RWPE2 (cell line): ENCODE data around the gene NNT.

ENCODE experiments used
- ATAC-seq: fragments of 200-7000 bp; cut with Tn5 transposase; 3 replicates; pipeline ENCODE4 v1.9.1; 2021; ENCODE audit warnings: low read depth
- DNase-seq: peaks from one replicate; pipeline ENCODE4 v3.0.0-alpha.2; 2020; ENCODE audit warnings: low spot score
- H3K27ac ChIP-seq: fragments of 450-650 bp; 2 replicates; pipeline ENCODE4 v1.5.1; 2017; ENCODE audit warnings: mild to moderate bottlenecking; ENCODE audit not compliant: poor library complexity, severe bottlenecking
- H3K27me3 ChIP-seq: fragments of 250-450 bp; sonication (Bioruptor Pico); 2 replicates; pipeline ENCODE4 v1.5.1; 2021; ENCODE audit warnings: mild to moderate bottlenecking, moderate library complexity; ENCODE audit not compliant: insufficient read depth, poor library complexity, severe bottlenecking
- H3K36me3 ChIP-seq: fragments of 250-450 bp; sonication (Bioruptor Pico); 2 replicates; pipeline ENCODE4 v1.5.1; 2020; ENCODE audit warnings: low read depth, mild to moderate bottlenecking, moderate library complexity
- H3K4me1 ChIP-seq: fragments of 250-450 bp; sonication (Bioruptor Pico); 2 replicates; pipeline ENCODE4 v1.5.1; 2021; ENCODE audit warnings: mild to moderate bottlenecking, moderate library complexity; ENCODE audit not compliant: insufficient read depth, poor library complexity, severe bottlenecking
- H3K4me3 ChIP-seq: fragments of 250-450 bp; sonication (Bioruptor Pico); 2 replicates; pipeline ENCODE4 v1.5.1; 2021; ENCODE audit warnings: mild to moderate bottlenecking, moderate library complexity; ENCODE audit not compliant: severe bottlenecking
- H3K9me3 ChIP-seq: fragments of 250-450 bp; sonication (Bioruptor Pico); 2 replicates; pipeline ENCODE4 v1.5.1; 2021; ENCODE audit warnings: mild to moderate bottlenecking, moderate library complexity; ENCODE audit not compliant: severe bottlenecking
- TF ChIP-seq, protein P1 (sequence below): fragments of 450-650 bp; IDR thresholded peaks from one replicate; pipeline ENCODE4 v1.5.1; 2017; ENCODE audit warnings: mild to moderate bottlenecking, moderate library complexity; ENCODE audit not compliant: poor library complexity, severe bottlenecking

The NNT gene

DNA sequence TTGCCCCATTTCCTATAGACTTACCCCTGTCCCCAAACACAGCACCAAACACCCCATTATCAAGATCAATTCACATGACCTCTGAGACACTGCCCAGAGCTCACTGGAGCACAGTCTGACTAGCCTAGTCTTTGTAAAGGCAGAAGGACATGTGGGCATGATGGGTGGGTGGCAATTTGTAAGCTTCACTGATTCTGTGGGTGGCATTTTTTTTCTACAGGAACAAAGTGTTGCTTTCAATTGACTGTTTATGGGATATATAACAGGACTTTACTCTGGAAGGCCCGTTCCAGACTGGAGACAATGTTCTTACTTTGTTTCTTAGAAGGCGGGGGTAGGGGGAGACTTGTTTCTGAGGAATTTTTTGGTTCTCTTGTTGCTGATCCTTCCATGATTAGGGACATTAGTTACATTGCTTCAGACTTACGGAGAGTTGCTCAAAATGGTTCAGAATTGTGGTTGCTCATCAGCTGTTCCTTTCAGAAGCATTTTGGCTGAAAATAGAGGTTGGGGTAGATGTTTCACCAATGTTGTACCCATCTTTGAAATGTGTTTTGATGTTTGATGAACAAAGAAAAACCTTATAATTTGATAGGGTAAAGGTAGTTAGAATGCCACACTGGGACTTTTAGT, 20.2 kb downstream of the NNT start:
- peaks cover 11% of the 10 kb centered on the region; the same call in 1 of the 2 replicates for H3K36me3 ChIP-seq
- TF ChIP-seq, protein P1, sequence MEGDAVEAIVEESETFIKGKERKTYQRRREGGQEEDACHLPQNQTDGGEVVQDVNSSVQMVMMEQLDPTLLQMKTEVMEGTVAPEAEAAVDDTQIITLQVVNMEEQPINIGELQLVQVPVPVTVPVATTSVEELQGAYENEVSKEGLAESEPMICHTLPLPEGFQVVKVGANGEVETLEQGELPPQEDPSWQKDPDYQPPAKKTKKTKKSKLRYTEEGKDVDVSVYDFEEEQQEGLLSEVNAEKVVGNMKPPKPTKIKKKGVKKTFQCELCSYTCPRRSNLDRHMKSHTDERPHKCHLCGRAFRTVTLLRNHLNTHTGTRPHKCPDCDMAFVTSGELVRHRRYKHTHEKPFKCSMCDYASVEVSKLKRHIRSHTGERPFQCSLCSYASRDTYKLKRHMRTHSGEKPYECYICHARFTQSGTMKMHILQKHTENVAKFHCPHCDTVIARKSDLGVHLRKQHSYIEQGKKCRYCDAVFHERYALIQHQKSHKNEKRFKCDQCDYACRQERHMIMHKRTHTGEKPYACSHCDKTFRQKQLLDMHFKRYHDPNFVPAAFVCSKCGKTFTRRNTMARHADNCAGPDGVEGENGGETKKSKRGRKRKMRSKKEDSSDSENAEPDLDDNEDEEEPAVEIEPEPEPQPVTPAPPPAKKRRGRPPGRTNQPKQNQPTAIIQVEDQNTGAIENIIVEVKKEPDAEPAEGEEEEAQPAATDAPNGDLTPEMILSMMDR: no peak
- ATAC-seq: no peak

DNA sequence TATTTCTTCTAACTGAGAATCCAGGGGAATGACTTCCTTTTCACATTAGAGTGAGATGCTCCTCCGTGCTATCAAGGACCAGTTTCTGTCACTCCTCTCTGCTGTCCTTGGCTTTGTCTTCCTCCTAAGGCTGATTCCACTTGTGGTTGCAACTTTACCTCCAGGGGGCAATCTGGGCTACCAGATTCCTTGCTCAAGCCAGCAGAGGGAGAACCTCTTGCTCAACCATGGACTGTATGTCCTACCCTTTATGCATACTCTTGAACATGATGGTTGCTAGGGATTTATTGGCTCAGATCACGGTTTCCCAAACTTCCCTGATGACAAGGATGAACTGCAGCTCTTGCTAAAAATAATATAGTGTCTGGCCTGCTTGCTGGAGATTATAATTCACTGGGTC, 24.0 kb downstream of the NNT start:
- Histone ChIP-seq H3K9me3 (no peaks in the 10 kb centered on the region), H3K27ac (no peak overlapping the region), H3K27me3 (no peaks in the 10 kb centered on the region), H3K4me1 (no peaks in the 10 kb centered on the region), H3K36me3 (peaks cover 8% of the 10 kb centered on the region), H3K4me3 (no peak overlapping the region)
- DNase-seq (no peak), ATAC-seq (peak; percentile 89)
- TF ChIP-seq, protein P1: peak; percentile 67

More for the DNA sequence above, 20.2 kb downstream of the NNT start:
- DNase-seq: no peak
- no peak overlapping the region for H3K27ac ChIP-seq
- no peak overlapping the region for H3K4me3 ChIP-seq
- H3K9me3 ChIP-seq: no peaks in the 10 kb centered on the region
- no peaks in the 10 kb centered on the region for H3K27me3 ChIP-seq
- peaks cover 7% of the 10 kb centered on the region for H3K4me1 ChIP-seq

DNA sequence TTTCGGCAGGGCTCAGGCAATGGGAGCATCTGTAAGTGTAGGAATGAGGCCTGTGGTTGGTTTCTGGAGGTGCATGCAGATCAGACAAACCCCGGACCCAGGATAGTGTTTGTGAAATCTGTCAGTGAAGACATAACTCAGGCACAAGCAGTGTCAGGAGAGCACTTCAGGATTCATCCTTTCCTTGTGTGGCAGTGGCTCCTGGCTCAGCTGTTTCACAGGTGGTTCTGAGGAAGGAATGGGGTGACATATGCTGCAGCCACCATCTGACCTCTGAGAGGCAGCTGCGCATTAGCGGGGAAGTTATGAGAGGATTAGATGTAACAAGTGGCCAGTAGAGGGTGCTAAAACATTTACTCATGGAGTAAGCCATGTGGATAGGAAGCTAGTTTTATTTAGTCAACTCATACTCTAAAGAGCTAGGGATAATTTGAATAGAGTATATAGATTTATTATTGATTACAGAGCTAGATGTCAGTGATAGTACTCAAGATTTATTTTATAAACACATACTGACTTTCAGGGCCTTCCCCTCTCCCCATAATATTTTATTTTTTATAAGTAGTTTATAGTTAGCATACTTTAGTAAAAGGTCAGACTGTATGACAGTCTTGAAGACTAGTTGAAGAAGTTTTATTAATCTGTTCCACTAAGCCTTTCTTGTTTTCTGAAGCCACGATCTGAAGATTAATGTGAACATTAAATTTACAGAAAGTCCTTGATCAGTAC, 28.4 kb downstream of the NNT start:
- Histone ChIP-seq H3K27me3 (no peaks in the 10 kb centered on the region), H3K4me3 (no peak overlapping the region), H3K36me3 (no peaks in the 10 kb centered on the region; the same call in 1 of the 2 replicates), H3K4me1 (no peaks in the 10 kb centered on the region), H3K9me3 (no peaks in the 10 kb centered on the region), H3K27ac (no peak overlapping the region)
- TF ChIP-seq, protein P1: peak; percentile 89
- ATAC-seq (peak; percentile 76), DNase-seq (no peak)

DNA sequence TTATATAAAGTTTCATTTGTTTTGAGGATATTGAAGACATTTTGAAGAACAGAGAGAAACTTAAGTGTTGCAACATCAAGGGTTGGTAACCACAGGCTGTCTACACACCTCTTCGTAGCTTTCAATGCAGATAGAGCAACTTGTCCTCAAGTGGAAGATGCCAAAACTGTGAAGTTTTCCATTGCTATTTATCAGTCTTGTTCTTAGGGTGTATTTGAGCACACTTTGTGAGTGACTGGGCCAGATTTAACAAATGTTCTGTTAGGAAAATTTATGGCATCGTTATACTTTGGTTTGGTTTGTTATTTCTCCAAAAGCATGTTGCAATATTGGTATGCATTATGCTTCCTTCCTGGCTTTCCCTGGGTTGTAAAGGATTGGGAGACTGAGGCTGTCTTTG, 31.6 kb downstream of the NNT start:
- Histone ChIP-seq H3K9me3 (no peaks in the 10 kb centered on the region), H3K27me3 (no peaks in the 10 kb centered on the region), H3K4me3 (no peak overlapping the region), H3K36me3 (no peaks in the 10 kb centered on the region), H3K4me1 (no peaks in the 10 kb centered on the region), H3K27ac (no peak overlapping the region)
- TF ChIP-seq, protein P1: no peak
- DNase-seq: no peak
- no peak for ATAC-seq

DNA sequence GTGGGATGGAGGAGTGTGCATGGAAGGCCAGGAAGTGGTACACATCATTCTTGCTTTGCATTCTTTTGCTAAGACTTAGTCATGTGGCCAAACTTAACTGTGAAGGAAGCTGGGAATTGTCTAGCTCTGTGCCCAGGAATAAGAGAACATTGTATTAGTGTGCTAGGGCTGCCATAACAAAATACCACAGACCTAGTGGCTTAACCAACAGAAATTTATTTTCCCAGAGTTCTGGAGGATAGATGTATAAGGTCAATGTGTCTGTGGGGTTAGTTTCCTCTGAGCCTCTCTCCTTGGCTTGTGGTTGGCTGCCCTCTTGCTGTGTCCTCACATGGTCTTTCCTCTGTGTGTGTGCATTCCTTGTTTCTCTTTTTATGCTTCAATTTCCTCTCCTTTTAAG, 32.4 kb downstream of the NNT start:
- TF ChIP-seq, protein P1: no peak
- H3K36me3 ChIP-seq: no peaks in the 10 kb centered on the region
- DNase-seq: no peak
- peak; percentile 20; the same call in 1 of the 3 replicates for ATAC-seq
- no peaks in the 10 kb centered on the region for H3K9me3 ChIP-seq
- no peaks in the 10 kb centered on the region for H3K27me3 ChIP-seq
- no peaks in the 10 kb centered on the region for H3K4me1 ChIP-seq
- H3K27ac ChIP-seq: no peak overlapping the region
- H3K4me3 ChIP-seq: no peak overlapping the region
